ENCODE results near the gene OR6C68. TPM values are rescaled to one million over a fixed set of nuclear protein-coding genes. Genes with fewer than 3 reads are reported as not detected.

Gene OR6C68
- total RNA-seq, 1 donor from 2014 or later: not detected

Other genes with a start within 250 kb of the OR6C68 start
- not detected for gene OR6C74, start 247.8 kb upstream of the OR6C68 start, total RNA-seq
- gene OR6C6, start 195.8 kb upstream of the OR6C68 start, total RNA-seq: not detected
- not detected for gene OR6C1, start 178.0 kb upstream of the OR6C68 start, total RNA-seq
- not detected for gene OR6C3, start 161.6 kb upstream of the OR6C68 start, total RNA-seq
- not detected for gene OR6C75, start 129.4 kb upstream of the OR6C68 start, total RNA-seq
- gene OR6C65, start 91.8 kb upstream of the OR6C68 start, total RNA-seq: not detected
- not detected for gene OR6C76, start 66.1 kb upstream of the OR6C68 start, total RNA-seq
- not detected for gene OR6C2, start 48.3 kb upstream of the OR6C68 start, total RNA-seq
- not detected for gene OR6C70, start 22.2 kb upstream of the OR6C68 start, total RNA-seq
- gene OR6C4, start 57.2 kb downstream of the OR6C68 start, total RNA-seq: not detected
- gene OR2AP1, start 80.1 kb downstream of the OR6C68 start, total RNA-seq: not detected
- gene OR10P1, start 144.5 kb downstream of the OR6C68 start, total RNA-seq: not detected
- 437 TPM for gene ITGA7, start 215.5 kb downstream of the OR6C68 start, total RNA-seq
- gene BLOC1S1, start 223.7 kb downstream of the OR6C68 start, total RNA-seq: 119 TPM
- 10.1 TPM for gene RDH5, start 228.0 kb downstream of the OR6C68 start, total RNA-seq
- gene CD63, start 236.6 kb downstream of the OR6C68 start, total RNA-seq: 723 TPM